Hindlimb muscle (tissue), 1 donor: ENCODE data around the gene RCOR1. TPM values are rescaled to one million over a fixed set of nuclear protein-coding genes. Genes with fewer than 3 reads are reported as not detected.
"Not testable (repeated sequence)": the region's sequence is repeated elsewhere in the genome, so short reads cannot be mapped to it uniquely, and the experiment has no call there.

Experiments
- DNase-seq: peaks from one replicate; pipeline ENCODE4 v3.0.0-alpha.2; 2013
- polyA plus RNA-seq: library from polyadenylated mRNA; unstranded; fragments of 120-200 nt; gene quantifications from one replicate; pipeline ENCODE4 v1.2.1, GENCODE V29; 2013; ENCODE audit not compliant: insufficient read length

Gene RCOR1
- polyA plus RNA-seq, 1 donor, result 32.1 TPM

DNA sequence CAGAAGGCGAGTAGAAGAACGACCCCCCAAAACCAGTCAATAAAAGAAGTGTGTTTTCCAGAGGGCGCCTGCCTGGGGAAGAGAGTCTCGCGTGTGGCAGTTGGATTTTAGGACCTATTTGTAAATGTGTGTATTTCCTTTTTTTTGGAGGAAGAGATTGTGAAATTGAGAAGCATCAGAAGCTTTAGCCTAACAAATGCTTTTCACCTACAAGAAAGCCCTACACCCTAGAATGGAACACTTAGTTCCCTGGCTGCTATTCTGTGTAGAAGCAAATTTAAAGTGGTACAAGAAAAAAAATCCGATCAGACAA is 1.3 kb downstream of the RCOR1 start:
- DNase-seq, result no peak

DNA sequence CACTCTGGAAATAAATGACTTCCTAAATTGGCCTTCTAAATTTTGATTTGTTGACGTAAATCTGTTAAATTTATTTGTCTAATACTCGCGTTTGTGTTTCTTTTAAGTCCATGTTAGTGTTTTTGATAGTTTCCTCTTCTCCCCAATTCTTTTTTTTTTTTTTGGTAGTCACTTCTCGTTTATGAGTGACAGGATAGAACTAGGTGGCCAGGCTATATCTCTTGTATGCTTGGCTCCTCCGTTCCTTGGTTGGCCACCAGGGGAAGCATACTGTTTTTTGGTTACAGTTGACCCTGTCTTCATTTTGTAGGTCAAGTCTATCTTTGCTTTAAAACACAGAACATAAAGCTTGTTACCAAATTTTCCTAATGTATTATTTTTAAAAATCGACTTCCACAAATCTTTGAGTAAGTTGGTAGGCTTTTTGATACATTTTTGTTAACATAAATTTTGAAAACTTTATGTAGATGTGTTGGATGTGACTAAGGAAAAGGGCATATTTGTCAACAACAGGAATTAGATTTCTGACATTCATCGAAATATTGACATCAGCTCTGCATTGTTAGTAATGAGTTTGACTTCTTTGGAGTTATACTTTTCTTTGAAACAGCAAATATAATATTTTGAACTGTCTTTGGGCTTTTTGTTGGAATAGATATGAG is 2.2 kb downstream of the RCOR1 start:
- DNase-seq, result no peak

DNA sequence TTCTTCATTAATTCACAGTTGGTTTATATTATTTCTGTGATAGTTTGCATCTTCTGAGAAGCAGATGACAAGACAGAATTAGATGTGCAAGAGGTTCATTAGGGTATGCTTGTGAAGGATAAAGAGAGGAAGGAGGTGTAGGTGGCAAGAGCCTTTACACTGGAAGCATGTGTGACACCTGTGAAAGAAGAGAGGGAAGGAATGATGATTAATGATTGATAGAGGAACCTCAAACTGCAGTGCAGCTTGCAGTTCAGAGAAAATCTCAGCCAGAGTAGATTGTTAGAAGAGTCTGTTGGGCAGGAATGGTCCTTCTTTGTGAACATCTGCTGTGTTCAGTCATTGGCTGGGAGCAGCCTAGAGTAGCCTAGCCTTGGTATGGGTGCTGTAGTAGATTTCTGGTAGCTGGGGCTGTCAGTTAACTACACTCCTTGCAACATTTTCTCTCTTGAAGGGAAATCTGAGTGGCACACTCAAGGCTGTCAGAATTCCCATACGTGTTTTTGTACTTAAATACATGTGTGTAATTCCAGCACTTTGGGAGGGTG is 9.0 kb downstream of the RCOR1 start:
- no peak for DNase-seq

- DNase-seq, result no peak
These were observed 10.2 kb downstream of the RCOR1 start for GRCh38 chr14:102602421-102603292.

DNA sequence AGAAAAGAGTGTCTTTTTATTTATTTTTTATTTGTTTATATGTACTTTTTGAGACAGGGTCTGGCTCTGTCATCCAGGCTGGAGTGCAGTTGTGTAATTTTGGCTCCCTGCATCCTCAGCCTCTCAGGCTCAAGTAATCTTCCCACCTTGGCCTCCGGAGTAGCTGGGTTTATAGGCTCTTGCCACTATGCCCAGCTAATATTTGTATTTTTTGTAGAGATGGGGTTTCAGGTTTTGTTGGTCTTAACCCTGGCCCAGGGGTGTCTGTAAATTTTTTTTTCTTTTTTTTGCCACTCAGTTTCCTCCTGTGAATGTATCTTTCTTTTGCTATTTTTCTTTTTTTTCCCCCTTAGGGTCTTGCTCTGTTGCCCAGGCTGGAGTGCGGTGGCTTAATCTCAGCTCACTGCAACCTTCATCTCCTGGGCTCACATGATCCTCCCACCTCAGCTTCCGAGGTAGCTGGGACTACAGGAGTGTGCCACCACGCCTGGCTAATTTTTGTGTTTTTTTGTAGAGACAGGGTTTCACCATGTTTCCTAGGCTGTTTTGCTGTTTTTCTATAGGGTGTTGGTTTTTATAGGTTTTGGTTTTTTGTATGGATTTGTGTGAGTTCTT is 11.0 kb downstream of the RCOR1 start:
- no peak for DNase-seq

- no peak for DNase-seq
These were observed 11.7 kb downstream of the RCOR1 start for GRCh38 chr14:102604183-102604582.

GRCh38 chr14:102605029-102605428 is 12.6 kb downstream of the RCOR1 start:
- no peak for DNase-seq

DNA sequence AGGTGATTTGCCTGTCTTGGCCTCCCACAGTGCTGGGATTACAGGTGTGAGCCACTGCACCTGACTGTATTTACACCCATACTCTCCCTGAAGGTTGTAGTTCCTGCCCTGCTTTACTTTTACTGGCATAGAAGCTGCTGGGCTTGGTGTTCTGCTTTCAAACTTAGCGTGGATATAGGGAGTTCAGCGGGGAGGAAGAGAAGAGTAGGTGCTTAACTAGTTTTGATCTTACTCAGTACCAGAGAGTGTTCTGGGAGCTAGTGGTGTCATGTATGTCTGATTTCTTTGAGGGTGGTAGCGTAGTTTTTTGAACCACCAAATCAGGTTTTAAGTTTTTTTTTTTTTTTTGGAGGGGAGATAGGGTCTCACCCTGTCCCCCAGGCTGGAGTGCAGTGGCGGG is 13.8 kb downstream of the RCOR1 start:
- no peak for DNase-seq

- DNase-seq, result no peak
These were observed 15.6 kb downstream of the RCOR1 start for GRCh38 chr14:102608064-102608446.

GRCh38 chr14:102610968-102611811 is 18.7 kb downstream of the RCOR1 start:
- DNase-seq, result no peak

GRCh38 chr14:102616318-102616717 is 23.9 kb downstream of the RCOR1 start:
- no peak for DNase-seq

- DNase-seq, result no peak
These were observed 24.4 kb downstream of the RCOR1 start for GRCh38 chr14:102616799-102617198.

DNA sequence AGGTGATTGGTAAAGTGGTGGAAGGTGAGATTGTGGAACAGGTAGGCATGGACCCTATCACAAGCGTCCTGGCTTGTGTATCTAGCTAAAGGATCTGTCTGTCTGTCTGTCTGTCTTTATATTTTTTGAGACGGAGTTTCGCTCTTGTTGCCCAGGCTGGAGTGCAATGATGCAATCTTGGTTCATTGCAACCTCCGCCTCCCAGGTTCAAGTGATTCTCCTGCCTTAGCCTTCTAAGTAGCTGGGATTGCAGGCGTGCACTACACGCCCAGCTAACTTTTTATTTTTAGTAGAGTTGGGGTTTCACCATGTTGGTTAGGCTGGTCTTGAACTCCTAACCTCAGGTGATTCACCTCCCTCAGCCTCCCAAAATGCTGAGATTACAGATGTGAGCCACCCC is 26.6 kb downstream of the RCOR1 start:
- not testable (repeated sequence) for DNase-seq

DNA sequence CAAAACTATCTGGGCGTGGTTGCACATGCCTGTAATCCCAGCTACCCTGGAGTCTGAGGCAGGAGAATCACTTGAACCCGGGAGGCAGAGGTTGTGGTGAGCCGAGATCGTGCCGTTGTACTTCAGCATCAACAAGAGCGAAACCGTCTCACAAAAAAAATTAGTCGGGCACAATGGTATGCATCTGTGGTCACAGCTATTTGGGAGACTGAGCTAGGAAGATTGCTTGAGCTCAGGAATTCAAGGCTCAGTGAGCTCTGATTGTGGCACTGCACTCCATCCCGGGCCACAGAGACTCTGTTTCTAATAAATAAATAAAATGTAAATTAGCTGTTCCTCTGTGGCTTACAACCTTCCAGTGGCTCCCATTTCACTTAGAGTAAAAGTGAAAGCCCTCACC is 28.0 kb downstream of the RCOR1 start:
- DNase-seq, result no peak

- no peak for DNase-seq
These were observed 29.9 kb downstream of the RCOR1 start for GRCh38 chr14:102622262-102622885.

DNA sequence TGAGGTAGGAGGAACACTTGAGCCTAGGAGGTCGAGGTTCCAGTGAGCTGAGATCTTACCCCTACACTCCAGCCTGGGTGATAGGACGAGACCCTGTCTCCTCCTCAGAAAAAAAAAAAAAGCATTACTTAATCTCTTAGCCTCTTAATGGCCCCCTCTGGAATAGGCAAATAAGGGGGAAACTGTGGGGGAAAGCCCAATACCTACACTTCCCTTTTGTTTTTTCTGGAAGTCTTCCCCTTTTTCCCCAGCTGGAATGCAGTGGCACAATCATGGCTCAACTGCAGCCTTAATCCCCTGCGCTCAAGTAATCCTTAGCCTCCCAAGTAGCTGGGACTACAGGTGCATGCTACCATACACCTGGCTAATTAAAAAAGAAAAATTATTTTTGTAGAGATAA is 32.2 kb downstream of the RCOR1 start:
- no peak for DNase-seq

DNA sequence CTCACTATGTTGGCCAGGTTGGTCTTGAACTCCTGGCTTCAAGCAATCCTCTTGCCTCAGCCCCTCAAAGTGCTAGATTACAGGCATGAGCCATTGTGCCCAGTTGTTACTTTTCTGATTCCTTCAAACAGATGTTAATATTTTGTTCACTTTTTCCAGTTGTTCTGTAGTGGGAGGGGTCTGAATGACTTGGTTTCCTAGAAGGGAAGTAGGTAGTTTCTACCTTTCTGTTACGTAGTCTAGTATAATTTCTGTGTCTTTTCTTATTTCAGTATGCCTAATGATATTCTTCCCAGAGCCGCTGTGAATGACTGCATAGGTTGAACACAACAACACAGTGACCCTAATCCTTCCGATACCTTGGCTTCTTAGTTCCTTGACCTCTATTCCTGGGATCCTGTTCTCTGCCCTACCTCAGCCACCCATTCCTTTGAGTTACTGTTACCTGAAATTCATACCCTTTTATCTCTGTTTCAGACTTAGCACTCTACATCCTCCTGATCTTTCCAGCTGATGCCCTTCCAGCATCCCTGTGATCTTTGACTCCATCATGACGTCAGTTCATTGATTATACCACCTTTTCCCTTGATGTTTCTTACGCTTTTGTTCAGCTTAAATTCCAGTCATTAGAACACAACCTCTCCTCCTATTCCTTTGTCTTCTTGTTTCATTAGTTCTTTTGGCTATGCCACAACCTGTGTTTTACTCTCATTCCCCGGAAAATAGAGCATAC is 33.3 kb downstream of the RCOR1 start:
- no peak for DNase-seq

DNA sequence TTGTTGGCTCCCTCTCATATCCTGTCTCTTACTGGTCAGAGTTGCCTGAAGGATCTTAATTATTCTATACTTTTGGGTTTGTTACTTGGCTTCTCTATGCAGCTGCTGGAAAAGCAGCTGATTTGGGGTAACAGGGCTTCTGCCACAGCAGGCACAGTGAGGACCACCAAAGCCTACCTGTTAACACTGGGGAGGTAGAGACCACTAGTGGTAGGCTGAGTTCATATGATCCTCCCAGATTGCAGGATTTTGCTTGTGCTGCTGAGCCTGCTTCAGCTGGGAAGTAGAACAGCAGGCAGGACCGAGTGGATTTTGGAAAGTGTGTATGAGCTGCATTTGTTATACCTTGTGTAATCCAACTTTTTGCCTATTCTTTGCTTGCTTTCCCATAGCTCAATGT is 34.1 kb downstream of the RCOR1 start:
- DNase-seq, result no peak

- no peak for DNase-seq
These were observed 36.6 kb downstream of the RCOR1 start for GRCh38 chr14:102629011-102629444.

GRCh38 chr14:102629808-102630350 is 37.4 kb downstream of the RCOR1 start:
- DNase-seq, result no peak

DNA sequence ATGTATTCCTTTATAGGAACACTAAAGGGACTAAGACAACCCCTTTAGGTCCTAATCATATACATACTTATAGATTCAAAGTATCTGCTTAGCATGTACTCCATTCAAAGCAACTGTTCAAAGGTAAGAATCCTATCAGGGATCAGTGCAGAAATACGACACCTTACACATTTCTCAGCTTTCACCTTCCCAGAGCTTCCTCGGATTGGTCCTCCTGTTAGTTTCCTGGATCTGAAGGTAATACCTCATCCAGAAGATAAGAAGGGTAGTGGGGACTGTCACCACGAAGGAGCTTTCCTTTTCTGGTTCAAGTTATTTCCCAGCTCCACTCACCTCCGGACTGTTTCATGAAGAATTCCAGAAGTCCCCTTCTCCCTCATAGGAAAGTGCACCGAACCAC is 38.0 kb downstream of the RCOR1 start:
- DNase-seq, result no peak
